Right hindlimb (tissue), 1 donor: ENCODE results near the gene RBM6.
A peak's percentile ranks its signal among the peaks of the same experiment; 100 is the strongest.
"Not testable (repeated sequence)": the region's sequence is repeated elsewhere in the genome, so short reads cannot be mapped to it uniquely, and the experiment has no call there.

Experiments
- DNase-seq: peaks from one replicate; pipeline ENCODE4 v3.0.0-alpha.2; 2018

The RBM6 gene

GRCh38 chr3:49917806-49918590 is 22.0 kb upstream of the RBM6 start:
- not testable (repeated sequence) for DNase-seq

- DNase-seq: no peak
Observed at GRCh38 chr3:49924683-49925082, 15.3 kb upstream of the RBM6 start.

- no peak for DNase-seq
Observed at GRCh38 chr3:49925485-49925884, 14.5 kb upstream of the RBM6 start.

GRCh38 chr3:49926117-49926728 is 13.7 kb upstream of the RBM6 start:
- no peak for DNase-seq

- no peak for DNase-seq
Observed at GRCh38 chr3:49927798-49928197, 12.2 kb upstream of the RBM6 start.

- DNase-seq: no peak
Observed at GRCh38 chr3:49928481-49929017, 11.4 kb upstream of the RBM6 start.

GRCh38 chr3:49929291-49930167 is 10.4 kb upstream of the RBM6 start, which contains the start of gene MON1A:
MON1A (minus strand) TSS chr3:49929811; CDS start chr3:49913346, 16,465 bp downstream.
- DNase-seq: peak; percentile 95

GRCh38 chr3:49930168-49930690 is 9.7 kb upstream of the RBM6 start:
- DNase-seq: no peak

- no peak for DNase-seq
Observed at GRCh38 chr3:49930922-49931321, 9.0 kb upstream of the RBM6 start.

GRCh38 chr3:49932281-49932680 is 7.7 kb upstream of the RBM6 start:
- not testable (repeated sequence) for DNase-seq

- DNase-seq: no peak
Observed at GRCh38 chr3:49937090-49937489, 2.9 kb upstream of the RBM6 start.

- no peak for DNase-seq
Observed at GRCh38 chr3:49940667-49941249, 808 bp downstream of the RBM6 start.

- DNase-seq: no peak
Observed at GRCh38 chr3:49942651-49943050, 2.7 kb downstream of the RBM6 start.

- DNase-seq: no peak
Observed at GRCh38 chr3:49952924-49953323, 13.0 kb downstream of the RBM6 start.

GRCh38 chr3:49955636-49956035 is 15.7 kb downstream of the RBM6 start:
- no peak for DNase-seq

- no peak for DNase-seq
Observed at GRCh38 chr3:49966233-49966942, 26.4 kb downstream of the RBM6 start.

GRCh38 chr3:49967291-49967690 is 27.3 kb downstream of the RBM6 start:
- DNase-seq: no peak

GRCh38 chr3:49968346-49968745 is 28.4 kb downstream of the RBM6 start:
- DNase-seq: no peak

- no peak for DNase-seq
Observed at GRCh38 chr3:49972656-49973055, 32.7 kb downstream of the RBM6 start.

- no peak for DNase-seq
Observed at GRCh38 chr3:49976942-49977341, 37.0 kb downstream of the RBM6 start.

GRCh38 chr3:49984394-49984793 is 44.4 kb downstream of the RBM6 start:
- DNase-seq: no peak

- no peak for DNase-seq
Observed at GRCh38 chr3:49992326-49992725, 52.4 kb downstream of the RBM6 start.
